Uterus (tissue), 2 donors: ENCODE results near the gene SLC25A4.

Source experiments
- POLR2A ChIP-seq, 2 donors: fragments of 450-650 bp; IDR thresholded peaks; one replicate each; pipeline ENCODE4 v1.6.1; 2016; ENCODE audit warnings: antibody characterized with exemption in 2 of 2, mild to moderate bottlenecking in 1 of 2, moderate library complexity in 1 of 2
- TF ChIP-seq, protein P1 (sequence below), 4 experiments: fragments of 200-600 bp in 2 of 4; fragments of 450-650 bp in 2 of 4; sonication (generic) in 2 of 4; IDR thresholded peaks; one replicate each; pipeline ENCODE4 v1.5.1; 2016 to 2019; ENCODE audit warnings: antibody characterized with exemption in 4 of 4, mild to moderate bottlenecking in 2 of 4, moderate library complexity in 1 of 4

DNA sequence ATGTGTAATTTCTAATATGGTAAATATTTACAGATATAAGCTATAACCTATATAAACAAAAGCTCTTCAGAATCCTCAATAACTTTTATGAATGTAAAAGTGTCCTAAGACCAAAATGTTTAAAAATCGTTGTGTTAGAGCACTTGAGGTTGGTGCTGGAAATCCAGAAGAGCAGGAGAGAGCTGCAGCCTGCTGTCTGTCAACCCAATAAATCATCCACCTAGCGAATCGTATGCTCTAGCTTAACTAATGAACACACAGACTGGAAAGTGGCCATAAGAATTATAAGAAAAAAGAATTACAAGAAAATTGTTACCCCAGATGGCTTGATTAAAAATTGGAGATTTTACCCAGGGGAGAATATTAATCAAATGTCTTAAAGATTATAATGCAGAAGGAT lies 43.7 kb downstream of the SLC25A4 start:
- TF ChIP-seq, protein P1, sequence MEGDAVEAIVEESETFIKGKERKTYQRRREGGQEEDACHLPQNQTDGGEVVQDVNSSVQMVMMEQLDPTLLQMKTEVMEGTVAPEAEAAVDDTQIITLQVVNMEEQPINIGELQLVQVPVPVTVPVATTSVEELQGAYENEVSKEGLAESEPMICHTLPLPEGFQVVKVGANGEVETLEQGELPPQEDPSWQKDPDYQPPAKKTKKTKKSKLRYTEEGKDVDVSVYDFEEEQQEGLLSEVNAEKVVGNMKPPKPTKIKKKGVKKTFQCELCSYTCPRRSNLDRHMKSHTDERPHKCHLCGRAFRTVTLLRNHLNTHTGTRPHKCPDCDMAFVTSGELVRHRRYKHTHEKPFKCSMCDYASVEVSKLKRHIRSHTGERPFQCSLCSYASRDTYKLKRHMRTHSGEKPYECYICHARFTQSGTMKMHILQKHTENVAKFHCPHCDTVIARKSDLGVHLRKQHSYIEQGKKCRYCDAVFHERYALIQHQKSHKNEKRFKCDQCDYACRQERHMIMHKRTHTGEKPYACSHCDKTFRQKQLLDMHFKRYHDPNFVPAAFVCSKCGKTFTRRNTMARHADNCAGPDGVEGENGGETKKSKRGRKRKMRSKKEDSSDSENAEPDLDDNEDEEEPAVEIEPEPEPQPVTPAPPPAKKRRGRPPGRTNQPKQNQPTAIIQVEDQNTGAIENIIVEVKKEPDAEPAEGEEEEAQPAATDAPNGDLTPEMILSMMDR (IDR thresholded peaks at IDR 0.05): no peak
- no peak for TF ChIP-seq POLR2A (IDR thresholded peaks at IDR 0.05)
